Activated naive CD8-positive, alpha-beta T cell (primary cell): ENCODE measurements around the gene ITGA4.

Experiments
- H3K27ac Mint-ChIP-seq: one replicate; pipeline ENCODE4 v1.8.0; 2021; ENCODE audit warnings: mixed read lengths
- H3K27me3 Mint-ChIP-seq: one replicate; pipeline ENCODE4 v1.8.0; 2021; ENCODE audit warnings: mixed read lengths
- H3K36me3 Mint-ChIP-seq: one replicate; pipeline ENCODE4 v1.8.0; 2021; ENCODE audit warnings: mixed read lengths
- H3K4me1 Mint-ChIP-seq: one replicate; pipeline ENCODE4 v1.8.0; 2021; ENCODE audit warnings: low read depth, mixed read lengths
- H3K4me3 Mint-ChIP-seq: one replicate; pipeline ENCODE4 v1.8.0; 2021; ENCODE audit warnings: mild to moderate bottlenecking, mixed read lengths
- H3K9me3 Mint-ChIP-seq: one replicate; pipeline ENCODE4 v1.8.0; 2021; ENCODE audit warnings: low read depth, mixed read lengths

ITGA4 gene

DNA sequence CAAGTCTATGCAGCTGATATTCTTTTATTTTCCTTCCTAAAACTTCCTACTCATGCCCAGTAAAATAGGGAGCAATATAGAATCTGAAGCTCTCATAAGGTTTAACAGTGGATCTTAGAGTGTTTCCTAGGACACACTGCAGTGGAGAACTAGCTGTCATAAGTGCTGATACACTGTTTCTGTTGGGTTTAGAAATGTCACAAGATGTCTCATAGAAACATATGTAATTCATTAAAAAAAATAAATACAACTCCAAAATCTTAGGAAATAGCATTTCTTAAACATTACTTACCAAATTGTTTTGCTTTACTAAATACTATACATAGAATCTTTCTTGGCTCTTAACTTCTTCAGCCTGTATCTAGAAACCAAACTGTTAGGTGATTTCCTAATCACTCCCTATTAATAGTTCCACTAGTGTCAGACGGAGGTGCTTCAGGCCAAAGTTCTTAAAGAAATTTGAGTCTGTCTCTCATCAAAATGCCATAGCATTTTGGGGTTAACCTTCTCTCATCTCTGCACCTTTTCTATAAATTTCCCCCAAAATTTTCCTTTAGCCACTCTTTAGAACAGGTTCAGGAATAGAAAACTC lies 106.0 kb downstream of the ITGA4 start:
- Mint-ChIP-seq H3K9me3 (no peaks in the 10 kb centered on the region), H3K4me1 (no peaks in the 10 kb centered on the region), H3K27ac (no peak overlapping the region), H3K36me3 (no peaks in the 10 kb centered on the region), H3K4me3 (no peak overlapping the region), H3K27me3 (no peaks in the 10 kb centered on the region)

DNA sequence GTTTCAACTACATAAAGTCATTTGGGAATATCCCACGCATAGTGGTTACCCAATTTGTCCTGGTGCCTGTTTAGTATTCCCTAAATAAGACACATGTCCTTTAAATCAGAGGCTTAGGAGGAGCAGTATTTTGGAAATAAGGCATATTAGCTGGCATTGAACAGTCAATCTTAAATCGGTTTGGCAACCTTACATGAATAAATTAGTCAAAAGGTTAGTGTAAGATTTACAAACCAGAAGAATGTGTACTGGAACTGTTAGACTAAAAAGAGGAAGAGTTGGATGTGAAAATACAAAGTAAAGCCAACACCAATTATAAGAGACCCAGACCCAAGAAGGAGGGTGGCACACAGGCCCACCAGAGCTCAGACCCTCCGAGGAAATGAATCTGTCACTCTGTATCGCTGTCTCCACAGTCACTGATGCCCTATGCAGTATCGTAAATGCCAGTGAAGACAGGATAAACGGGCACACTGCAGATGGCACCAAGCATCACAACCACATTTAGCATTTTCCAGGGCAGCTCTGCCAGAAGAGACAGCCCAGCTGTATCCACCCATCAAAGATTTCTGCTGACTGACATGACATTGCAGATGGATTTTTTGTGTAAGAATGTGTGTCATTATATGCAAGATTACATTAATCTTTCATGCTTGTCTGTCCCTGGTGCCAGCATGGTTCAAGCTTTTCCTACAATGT lies 109.3 kb downstream of the ITGA4 start:
- H3K4me1 Mint-ChIP-seq: no peaks in the 10 kb centered on the region
- H3K27me3 Mint-ChIP-seq: peaks cover 1% of the 10 kb centered on the region
- H3K9me3 Mint-ChIP-seq: no peaks in the 10 kb centered on the region
- no peak overlapping the region for H3K4me3 Mint-ChIP-seq
- H3K36me3 Mint-ChIP-seq: no peaks in the 10 kb centered on the region
- H3K27ac Mint-ChIP-seq: no peak overlapping the region

DNA sequence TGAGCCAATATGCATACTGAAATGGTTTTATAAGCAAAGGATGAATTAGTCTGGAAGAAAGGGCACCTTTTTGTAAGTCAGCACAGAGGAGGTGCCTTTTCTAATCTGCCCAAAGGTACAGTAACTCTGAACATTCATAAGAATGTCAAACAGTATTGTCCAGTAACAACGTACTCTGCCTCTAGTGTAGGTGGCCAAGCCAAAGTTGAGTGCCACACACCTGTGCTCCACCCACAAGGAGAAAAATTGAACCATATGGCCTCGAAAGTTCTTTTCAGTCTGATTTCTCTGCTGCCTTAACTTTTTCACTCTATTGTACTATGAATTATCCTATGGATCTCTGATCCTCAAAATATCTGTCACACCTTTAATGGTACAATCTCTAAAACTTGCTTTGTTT lies 112.9 kb downstream of the ITGA4 start:
- Mint-ChIP-seq H3K4me3 (no peak overlapping the region), H3K27me3 (peaks cover 4% of the 10 kb centered on the region), H3K36me3 (no peaks in the 10 kb centered on the region), H3K9me3 (no peaks in the 10 kb centered on the region), H3K4me1 (no peaks in the 10 kb centered on the region), H3K27ac (no peak overlapping the region)

- Mint-ChIP-seq H3K4me1 (no peaks in the 10 kb centered on the region), H3K36me3 (no peaks in the 10 kb centered on the region), H3K4me3 (no peak overlapping the region), H3K9me3 (no peaks in the 10 kb centered on the region), H3K27me3 (peaks cover 4% of the 10 kb centered on the region), H3K27ac (no peak overlapping the region)
Measured at GRCh38 chr2:181570833-181571661, 113.9 kb downstream of the ITGA4 start.

GRCh38 chr2:181573140-181573736 lies 116.1 kb downstream of the ITGA4 start:
- H3K4me1 Mint-ChIP-seq: no peaks in the 10 kb centered on the region
- H3K27ac Mint-ChIP-seq: no peak overlapping the region
- no peaks in the 10 kb centered on the region for H3K36me3 Mint-ChIP-seq
- H3K4me3 Mint-ChIP-seq: no peak overlapping the region
- peaks cover 4% of the 10 kb centered on the region for H3K27me3 Mint-ChIP-seq
- H3K9me3 Mint-ChIP-seq: no peaks in the 10 kb centered on the region

DNA sequence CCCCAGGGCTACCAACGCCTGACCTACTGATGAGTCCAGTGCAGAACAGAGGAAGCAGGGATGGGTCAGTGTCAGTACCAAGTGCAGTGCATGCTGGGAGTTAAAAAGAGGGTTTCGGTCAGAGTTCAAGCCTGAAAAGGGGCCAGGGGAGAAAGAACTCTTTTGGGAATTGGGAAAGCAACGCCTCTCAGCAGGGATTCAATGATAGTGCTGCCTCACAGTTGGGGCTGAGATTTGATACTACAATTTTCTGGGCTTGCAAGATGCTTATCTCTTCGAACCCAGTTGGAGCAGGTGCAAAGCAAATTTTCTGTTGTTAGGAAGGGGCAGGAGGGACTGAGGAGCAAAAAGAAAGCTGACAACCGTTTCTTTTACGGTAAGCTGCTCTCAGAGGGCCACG lies 117.1 kb downstream of the ITGA4 start:
- Mint-ChIP-seq H3K9me3 (no peaks in the 10 kb centered on the region), H3K27ac (no peak overlapping the region), H3K36me3 (no peaks in the 10 kb centered on the region), H3K4me1 (no peaks in the 10 kb centered on the region), H3K27me3 (peaks cover 4% of the 10 kb centered on the region), H3K4me3 (no peak overlapping the region)

- no peak overlapping the region for H3K4me3 Mint-ChIP-seq
- no peaks in the 10 kb centered on the region for H3K9me3 Mint-ChIP-seq
- H3K4me1 Mint-ChIP-seq: no peaks in the 10 kb centered on the region
- no peaks in the 10 kb centered on the region for H3K36me3 Mint-ChIP-seq
- no peak overlapping the region for H3K27ac Mint-ChIP-seq
- peaks cover 3% of the 10 kb centered on the region for H3K27me3 Mint-ChIP-seq
Measured at GRCh38 chr2:181575024-181575649, 118.0 kb downstream of the ITGA4 start.

DNA sequence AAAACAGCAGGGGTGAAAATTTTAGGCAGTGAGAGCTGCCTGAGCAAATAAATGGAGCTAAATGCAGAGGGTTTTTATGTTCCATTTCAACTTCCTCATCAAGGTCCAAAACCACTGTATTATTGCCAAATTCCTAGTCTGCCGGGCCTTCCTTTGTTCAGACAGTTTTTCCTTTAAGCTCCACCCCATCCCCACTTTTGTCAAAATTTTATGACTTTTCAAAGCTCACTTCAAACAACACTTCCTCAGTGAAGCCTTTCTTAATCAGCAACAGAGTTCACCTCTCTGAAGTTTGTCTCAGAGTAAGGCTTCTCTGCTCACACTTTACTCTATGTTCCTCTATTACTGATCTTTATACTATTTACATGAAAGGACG lies 118.5 kb downstream of the ITGA4 start:
- Mint-ChIP-seq H3K4me3 (no peak overlapping the region), H3K4me1 (no peaks in the 10 kb centered on the region), H3K9me3 (no peaks in the 10 kb centered on the region), H3K27me3 (peaks cover 3% of the 10 kb centered on the region), H3K36me3 (no peaks in the 10 kb centered on the region), H3K27ac (no peak overlapping the region)

DNA sequence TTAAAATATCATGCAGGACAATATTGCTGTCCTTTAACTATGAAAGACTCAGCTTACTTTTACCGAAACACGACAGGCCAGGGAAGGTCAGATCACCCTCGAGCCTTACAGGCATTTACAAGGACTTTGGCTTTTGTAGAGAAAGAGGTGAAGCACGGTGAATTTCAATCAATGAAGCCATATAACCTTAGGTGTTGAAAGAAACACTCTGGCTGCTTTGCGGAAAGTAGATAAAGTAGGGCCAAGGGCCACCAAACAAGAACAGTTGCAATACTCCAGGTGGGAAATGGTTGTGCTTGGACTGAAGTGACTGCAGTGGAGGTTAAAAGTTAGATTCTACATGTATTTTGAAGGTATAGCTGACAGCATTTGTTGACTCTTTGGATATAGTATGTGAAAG lies 119.2 kb downstream of the ITGA4 start:
- no peaks in the 10 kb centered on the region for H3K36me3 Mint-ChIP-seq
- H3K27me3 Mint-ChIP-seq: peaks cover 3% of the 10 kb centered on the region
- no peak overlapping the region for H3K27ac Mint-ChIP-seq
- no peak overlapping the region for H3K4me3 Mint-ChIP-seq
- no peaks in the 10 kb centered on the region for H3K9me3 Mint-ChIP-seq
- no peaks in the 10 kb centered on the region for H3K4me1 Mint-ChIP-seq

DNA sequence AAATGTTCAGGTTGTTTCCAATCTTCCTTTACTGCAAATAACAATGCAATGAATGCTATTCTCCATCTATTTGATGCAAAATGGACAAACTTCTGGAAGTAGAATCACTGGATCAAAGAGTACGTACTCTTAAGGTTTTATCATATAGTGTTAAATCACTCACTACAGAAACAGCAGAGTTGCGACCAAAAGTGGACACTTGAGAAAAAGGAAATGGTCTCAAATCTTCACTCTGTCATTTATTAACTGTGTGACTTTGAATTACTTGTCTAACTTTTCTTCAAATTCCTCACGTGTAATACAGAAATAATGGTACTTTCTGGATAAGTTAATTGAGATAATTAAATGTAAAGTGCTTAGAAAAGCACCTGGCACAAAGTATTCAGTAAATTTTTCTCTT lies 121.6 kb downstream of the ITGA4 start:
- Mint-ChIP-seq H3K4me3 (no peak overlapping the region), H3K36me3 (no peaks in the 10 kb centered on the region), H3K9me3 (no peaks in the 10 kb centered on the region), H3K27ac (no peak overlapping the region), H3K27me3 (peaks cover 1% of the 10 kb centered on the region), H3K4me1 (no peaks in the 10 kb centered on the region)

DNA sequence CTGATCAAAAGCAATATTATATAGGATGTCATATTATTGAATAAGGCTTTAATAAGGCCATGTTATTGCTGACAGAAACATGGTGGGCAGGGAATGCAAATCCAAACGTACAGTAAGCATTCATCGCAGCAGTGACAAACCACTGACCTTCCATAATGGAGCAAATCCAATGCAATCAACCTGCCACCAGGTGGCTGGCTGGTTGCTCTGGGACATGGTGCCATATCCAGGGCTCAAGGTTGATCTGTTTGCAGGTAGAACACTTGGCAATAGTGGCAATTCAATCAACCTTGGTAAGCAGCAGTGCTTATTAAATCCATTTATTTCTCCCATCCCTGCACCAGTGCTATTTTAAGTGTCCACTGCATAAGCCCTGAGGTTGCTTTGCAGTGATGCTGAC lies 124.3 kb downstream of the ITGA4 start:
- H3K9me3 Mint-ChIP-seq: no peaks in the 10 kb centered on the region
- H3K27ac Mint-ChIP-seq: no peak overlapping the region
- H3K4me3 Mint-ChIP-seq: no peak overlapping the region
- peaks cover 5% of the 10 kb centered on the region for H3K27me3 Mint-ChIP-seq
- peaks cover 2% of the 10 kb centered on the region for H3K36me3 Mint-ChIP-seq
- peaks cover 9% of the 10 kb centered on the region for H3K4me1 Mint-ChIP-seq

- Mint-ChIP-seq H3K27ac (no peak overlapping the region), H3K9me3 (no peaks in the 10 kb centered on the region), H3K4me1 (peaks cover 14% of the 10 kb centered on the region), H3K4me3 (no peak overlapping the region), H3K36me3 (peaks cover 2% of the 10 kb centered on the region), H3K27me3 (peaks cover 5% of the 10 kb centered on the region)
Measured at GRCh38 chr2:181585732-181586131, 128.5 kb downstream of the ITGA4 start.
